Measurements from ENCODE around the gene RESP18. TPM values are rescaled to one million over a fixed set of nuclear protein-coding genes. Genes with fewer than 3 reads are reported as not detected.

RESP18 gene
- total and polyA plus RNA-seq, 2 of the 4 experiments (the other 2 are of a cell fraction) = not detected

DNA sequence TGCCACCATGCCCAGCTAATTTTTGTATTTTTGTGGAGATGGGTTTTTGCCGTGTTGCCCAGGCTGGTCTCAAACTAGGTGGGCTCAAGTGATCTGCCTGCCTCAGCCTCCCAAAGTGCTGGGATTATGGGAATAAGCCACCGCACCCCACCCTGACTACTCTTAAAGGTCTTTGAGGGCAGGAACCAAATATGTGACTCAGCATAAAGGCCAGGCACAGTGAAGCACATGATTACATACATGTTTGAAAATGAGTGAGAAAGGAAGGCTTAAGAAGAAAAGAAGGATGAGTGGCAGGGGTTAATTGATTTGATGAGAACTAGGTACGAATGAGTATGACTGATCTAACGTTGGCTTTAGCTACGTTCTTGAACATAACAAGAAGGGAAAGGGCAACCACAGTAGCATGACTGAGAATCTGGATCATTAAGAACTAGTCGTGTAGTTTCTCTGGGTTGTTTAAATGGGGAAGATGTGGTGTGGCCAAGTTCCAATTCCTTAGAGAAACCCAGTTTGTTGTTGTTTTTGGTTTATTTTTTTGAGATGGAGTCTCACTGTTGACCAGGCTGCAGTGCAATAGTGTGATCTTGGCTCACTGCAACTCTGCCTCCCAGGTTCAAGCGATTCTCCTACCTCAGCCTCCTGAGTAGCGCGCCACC lies 6.8 kb downstream of the RESP18 start:
- Histone ChIP-seq H2BK5ac (ENCODE audit: low read depth, low read length, poor library complexity, severe bottlenecking) (no peak overlapping the region), H3K18ac (ENCODE audit: low read depth, low read length) (no peak overlapping the region), H3K4me1 (ENCODE audit: control insufficient read depth, insufficient read depth, low read length) (no peaks in the 10 kb centered on the region), H3K9me1 (ENCODE audit: insufficient read depth, low read length) (no peaks in the 10 kb centered on the region), H3K4me2 (ENCODE audit: low read depth, low read length) (no peak overlapping the region), H2BK120ac (ENCODE audit: low read depth, low read length) (no peak overlapping the region), H3K36me3 (ENCODE audit: control insufficient read depth, insufficient read depth, low read length) (no peaks in the 10 kb centered on the region), H3K14ac (replicated peaks; ENCODE audit: low read depth, low read length) (no peak overlapping the region), H3K9me3 (ENCODE audit: control insufficient read depth, insufficient read depth, low read length) (no peaks in the 10 kb centered on the region), H4K8ac (ENCODE audit: low read depth in 2 of 2, low read length in 2 of 2) (no peak overlapping the region), H3K9ac (ENCODE audit: low read depth, low read length) (no peak overlapping the region), H3K23ac (ENCODE audit: low read depth, low read length) (no peak overlapping the region), H3K79me1 (ENCODE audit: low read depth in 1 of 2, low read length in 2 of 2) (no peaks in the 10 kb centered on the region), H2AK5ac (ENCODE audit: low read depth, low read length) (no peak overlapping the region), H4K5ac (ENCODE audit: low read depth, low read length) (no peak overlapping the region), H2BK20ac (ENCODE audit: low read depth, low read length) (no peak overlapping the region), H4K20me1 (ENCODE audit: insufficient read depth, low read length) (no peaks in the 10 kb centered on the region), H3K4ac (ENCODE audit: low read depth, low read length) (no peak overlapping the region), H3K56ac (ENCODE audit: extremely low read depth, insufficient read depth, low read length) (no peak overlapping the region), H3K4me3 (ENCODE audit: insufficient read depth, low read depth, low read length) (no peak overlapping the region), H2AK9ac (replicated peaks; ENCODE audit: low read depth, low read length, poor library complexity) (no peak overlapping the region), H3K27me3 (ENCODE audit: control insufficient read depth, insufficient read depth, low read length) (peaks cover 56% of the 10 kb centered on the region), H2BK15ac (ENCODE audit: low read depth, low read length) (no peak overlapping the region), H4K91ac (ENCODE audit: insufficient read depth, low read depth, low read length) (no peak overlapping the region), H2AFZ (replicated peaks; ENCODE audit: low read length, poor library complexity) (no peak overlapping the region), H3K27ac (ENCODE audit: insufficient read depth, low read length) (no peak overlapping the region)
- no peak for ATAC-seq (ENCODE audit: low read depth)
- DNase-seq = no peak
- 24% methylated on average over 4 of the region's 9 CpGs; no CpG with 5 or more reads in 1 of the 2 experiments for WGBS, 2 experiments (ENCODE audit: extremely low coverage in 2 of 2, insufficient read length in 1 of 2)
- TF ChIP-seq, protein P1, sequence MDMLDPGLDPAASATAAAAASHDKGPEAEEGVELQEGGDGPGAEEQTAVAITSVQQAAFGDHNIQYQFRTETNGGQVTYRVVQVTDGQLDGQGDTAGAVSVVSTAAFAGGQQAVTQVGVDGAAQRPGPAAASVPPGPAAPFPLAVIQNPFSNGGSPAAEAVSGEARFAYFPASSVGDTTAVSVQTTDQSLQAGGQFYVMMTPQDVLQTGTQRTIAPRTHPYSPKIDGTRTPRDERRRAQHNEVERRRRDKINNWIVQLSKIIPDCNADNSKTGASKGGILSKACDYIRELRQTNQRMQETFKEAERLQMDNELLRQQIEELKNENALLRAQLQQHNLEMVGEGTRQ (IDR thresholded peaks at IDR 0.05; ENCODE audit: low read depth, low read length) = no peak
- TF ChIP-seq POLR2A (IDR thresholded peaks at IDR 0.05; ENCODE audit: low read depth, low read length) (no peak), MAZ (IDR thresholded peaks at IDR 0.05; ENCODE audit: borderline replicate concordance, low read depth, low read length) (no peak), CHD1 (IDR thresholded peaks at IDR 0.05; ENCODE audit: low read depth, low read length) (no peak), NFE2L2 (IDR thresholded peaks at IDR 0.05; ENCODE audit: low read depth, low read length) (0 out of 2 replicates have a peak, but pooled peaks have one; percentile 6)
- CTCF ChIA-PET = no interaction called here
- in situ Hi-C loops (cut with MboI; ENCODE audit: low sequenced_read_pairs) (no loop called here), dilution Hi-C loops (cut with HindIII; ENCODE audit: low sequenced_read_pairs, unreplicated experiment) (no loop called here), intact Hi-C loops (cut with micrococcal nuclease) (no loop called here)
- no TSS peak for BruUV-seq (replicated peaks)
- POLR2A ChIA-PET (ENCODE audit: unreplicated experiment) = no interaction called here

Data from IMR-90 (cell line).